Testis (tissue), 3 donors: Measurements from ENCODE around the gene ELMO2. TPM values are rescaled to one million over a fixed set of nuclear protein-coding genes. Genes with fewer than 3 reads are reported as not detected.

ENCODE experiments used
- DNase-seq: peaks from one replicate; pipeline ENCODE4 v3.0.0-alpha.2; 2019
- H3K27ac ChIP-seq, 2 donors: fragments of 200-600 bp; sonication (generic); one replicate each; pipeline ENCODE4 v1.5.1; 2019
- H3K27me3 ChIP-seq: fragments of 200-600 bp; sonication (generic); one replicate; pipeline ENCODE4 v1.5.1; 2019
- H3K36me3 ChIP-seq: fragments of 200-600 bp; sonication (generic); one replicate; pipeline ENCODE4 v1.5.1; 2017; ENCODE audit warnings: low read depth; ENCODE audit errors: missing control alignments
- H3K4me1 ChIP-seq: fragments of 200-600 bp; sonication (generic); one replicate; pipeline ENCODE4 v1.5.1; 2019
- H3K4me3 ChIP-seq, 2 donors: fragments of 200-600 bp; sonication (generic); one replicate each; pipeline ENCODE4 v1.5.1; 2017 to 2019
- H3K9me3 ChIP-seq: fragments of 200-600 bp; sonication (generic); one replicate; pipeline ENCODE4 v1.5.1; 2017
- POLR2A ChIP-seq: fragments of 450-650 bp; IDR thresholded peaks from one replicate; pipeline ENCODE4 v1.6.1; 2017; ENCODE audit warnings: antibody characterized with exemption, mild to moderate bottlenecking, moderate library complexity
- WGBS, 2 donors: methylation state at CpG; one replicate each; pipeline ENCODE4 v1.1.5; 2018; 5-methylcytosine and 5-hydroxymethylcytosine counted together
- intact Hi-C: fragments of 100-400 bp; cut with DNase I; formaldehyde crosslinking; loops from one replicate; pipeline ENCODE4 v1.15.1; 2023; ENCODE audit warnings: low total_unique reads
- polyA plus RNA-seq: library from polyadenylated mRNA; stranded (reverse); fragments of 350-450 nt; fragmentation: Illumina TruSeq; extraction: RNeasy Lipid Tissue Mini Kit (QIAGEN cat#74804); gene quantifications from one replicate; pipeline ENCODE4 v1.2.3, GENCODE V29; 2014; ENCODE audit warnings: low read depth, low replicate concordance; ENCODE audit not compliant: insufficient read depth
- total RNA-seq, 2 donors: library from RNA; depleted of rRNA; stranded (reverse); fragments of >200 nt; gene quantifications; one replicate each; pipeline ENCODE4 v1.2.3, GENCODE V29; 2016
- TF ChIP-seq, protein P1 (sequence below), 3 experiments: fragments of 450-650 bp in 2 of 3; fragments of 200-600 bp in 1 of 3; sonication (generic) in 1 of 3; IDR thresholded peaks; one replicate each; pipeline ENCODE4 v1.5.1; 2016 to 2019; ENCODE audit warnings: antibody characterized with exemption in 3 of 3, mild to moderate bottlenecking in 2 of 3, moderate library complexity in 1 of 3

The ELMO2 gene
- total and polyA plus RNA-seq, 3 donors from 2014 or later, result 78.8 to 128 (median 120) TPM

DNA sequence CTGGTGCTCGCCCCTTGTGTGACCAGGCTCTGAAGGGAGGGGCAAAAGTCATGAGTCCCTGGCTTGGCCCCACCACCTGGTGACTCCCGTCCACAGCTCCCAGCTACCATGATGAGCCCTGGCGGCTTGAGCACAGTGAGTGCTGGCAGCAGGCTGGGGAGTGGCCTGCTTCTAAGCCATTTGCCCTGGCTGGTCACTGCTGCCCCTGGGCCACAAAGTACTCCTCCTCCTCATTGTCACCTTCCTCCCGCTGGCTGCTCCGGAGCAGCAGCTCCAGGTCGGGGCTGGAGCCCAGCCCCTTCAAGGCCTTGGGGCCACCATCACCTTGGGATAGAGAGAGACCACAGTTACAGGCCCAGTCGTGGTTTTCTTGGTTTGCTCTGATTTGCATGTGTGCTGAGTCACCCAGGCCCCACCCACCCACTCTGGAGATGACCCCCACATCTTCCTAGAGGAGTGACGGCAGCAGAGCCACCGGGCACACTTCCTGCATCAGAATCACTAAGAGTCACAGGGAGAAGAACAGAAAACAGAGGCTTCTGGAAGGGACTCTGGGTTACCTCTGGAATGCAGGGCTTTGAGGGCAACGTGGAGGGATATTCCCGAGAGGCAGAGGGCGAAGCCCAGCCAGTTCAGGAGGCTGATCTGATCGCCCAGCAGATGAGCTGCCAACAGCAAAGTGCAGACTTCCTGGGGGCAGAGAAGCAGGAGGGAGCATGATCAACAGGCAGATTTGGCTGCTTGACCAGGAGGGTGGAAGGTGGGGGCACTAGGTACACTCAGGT lies 56.0 kb downstream of the ELMO2 start:
- no peak overlapping the region for H3K4me3 ChIP-seq
- whole genome bisulfite sequencing, 2 donors, result 45 to 65% methylated on average over 11 to 13 of the region's 13 CpGs
- H3K27ac ChIP-seq, result peak overlapping the region; percentile 31 to 76
- H3K4me1 ChIP-seq, result peaks cover 28% of the 10 kb centered on the region
- H3K36me3 ChIP-seq, result no peaks in the 10 kb centered on the region
- peak; percentile 51 for DNase-seq
- TF ChIP-seq, protein P1, sequence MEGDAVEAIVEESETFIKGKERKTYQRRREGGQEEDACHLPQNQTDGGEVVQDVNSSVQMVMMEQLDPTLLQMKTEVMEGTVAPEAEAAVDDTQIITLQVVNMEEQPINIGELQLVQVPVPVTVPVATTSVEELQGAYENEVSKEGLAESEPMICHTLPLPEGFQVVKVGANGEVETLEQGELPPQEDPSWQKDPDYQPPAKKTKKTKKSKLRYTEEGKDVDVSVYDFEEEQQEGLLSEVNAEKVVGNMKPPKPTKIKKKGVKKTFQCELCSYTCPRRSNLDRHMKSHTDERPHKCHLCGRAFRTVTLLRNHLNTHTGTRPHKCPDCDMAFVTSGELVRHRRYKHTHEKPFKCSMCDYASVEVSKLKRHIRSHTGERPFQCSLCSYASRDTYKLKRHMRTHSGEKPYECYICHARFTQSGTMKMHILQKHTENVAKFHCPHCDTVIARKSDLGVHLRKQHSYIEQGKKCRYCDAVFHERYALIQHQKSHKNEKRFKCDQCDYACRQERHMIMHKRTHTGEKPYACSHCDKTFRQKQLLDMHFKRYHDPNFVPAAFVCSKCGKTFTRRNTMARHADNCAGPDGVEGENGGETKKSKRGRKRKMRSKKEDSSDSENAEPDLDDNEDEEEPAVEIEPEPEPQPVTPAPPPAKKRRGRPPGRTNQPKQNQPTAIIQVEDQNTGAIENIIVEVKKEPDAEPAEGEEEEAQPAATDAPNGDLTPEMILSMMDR (IDR thresholded peaks at IDR 0.05), result no peak
- no peak for TF ChIP-seq POLR2A
- no peaks in the 10 kb centered on the region for H3K27me3 ChIP-seq
- intact Hi-C loops, result no loop called here
- H3K9me3 ChIP-seq, result no peaks in the 10 kb centered on the region

- WGBS, 2 donors, result 64 to 66% methylated on average over 4 of the region's 4 CpGs
- H3K4me1 ChIP-seq, result peaks cover 26% of the 10 kb centered on the region
Observed at GRCh38 chr20:46349742-46350056, 56.7 kb downstream of the ELMO2 start.

DNA sequence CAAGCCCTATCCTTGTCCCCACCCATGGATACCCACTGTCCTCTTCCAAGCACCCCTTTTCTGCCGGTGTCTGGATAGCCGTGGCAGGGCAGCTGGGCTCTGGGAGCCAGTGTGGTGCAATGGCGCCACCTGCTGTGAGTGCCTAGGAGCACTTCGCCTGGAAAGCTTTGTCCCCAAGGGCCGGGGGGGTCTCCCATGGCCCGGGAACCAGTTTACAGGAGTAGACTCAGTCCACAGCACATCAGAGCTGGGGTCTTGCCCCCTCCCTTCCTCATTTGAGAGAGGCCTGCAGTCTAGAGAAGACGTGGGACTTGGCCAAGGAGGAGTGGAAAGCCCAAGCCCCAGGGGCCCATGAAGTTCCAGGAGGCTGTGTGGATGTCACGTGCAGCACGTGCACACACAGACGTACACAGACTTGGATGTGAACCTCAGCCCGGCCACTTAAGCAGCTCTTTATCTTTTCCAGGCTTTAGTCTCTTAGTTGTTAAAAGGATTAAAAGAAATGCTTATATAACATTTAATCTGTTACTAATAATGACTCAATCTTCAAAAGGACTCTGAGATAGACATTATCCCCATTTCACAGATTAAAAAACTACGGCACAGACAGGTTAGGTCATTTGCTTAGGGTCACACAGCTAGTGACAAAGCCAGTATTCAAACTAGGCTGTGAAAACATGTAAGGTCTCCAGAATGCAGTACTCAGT lies 57.2 kb downstream of the ELMO2 start:
- WGBS, 2 donors, result 36 to 38% methylated on average over 9 to 12 of the region's 12 CpGs
- peak; percentile 75 for DNase-seq
- Histone ChIP-seq H3K4me3 (no peak overlapping the region), H3K27ac (peak overlapping the region; percentile 49 to 76), H3K4me1 (peaks cover 26% of the 10 kb centered on the region), H3K36me3 (no peaks in the 10 kb centered on the region), H3K9me3 (no peaks in the 10 kb centered on the region), H3K27me3 (no peaks in the 10 kb centered on the region)
- intact Hi-C loops, result loop anchor here (10.0 kb wide), 1 partner anchor 214 kb away; no protein-coding TSS in a partner anchor
- TF ChIP-seq, protein P1 (IDR thresholded peaks at IDR 0.05), result peak; percentile 66 to 79 (median 70)
- TF ChIP-seq POLR2A, result no peak

More at GRCh38 chr20:46349742-46350056, 56.7 kb downstream of the ELMO2 start:
- Histone ChIP-seq H3K4me3 (no peak overlapping the region), H3K27me3 (no peaks in the 10 kb centered on the region), H3K36me3 (no peaks in the 10 kb centered on the region), H3K27ac (peak overlapping the region; percentile 31 to 76), H3K9me3 (no peaks in the 10 kb centered on the region)
- no peak for TF ChIP-seq POLR2A
- TF ChIP-seq, protein P1 (IDR thresholded peaks at IDR 0.05), result no peak
- intact Hi-C loops, result loop anchor here (10.0 kb wide), 1 partner anchor 215 kb away; no protein-coding TSS in a partner anchor
- DNase-seq, result no peak

DNA sequence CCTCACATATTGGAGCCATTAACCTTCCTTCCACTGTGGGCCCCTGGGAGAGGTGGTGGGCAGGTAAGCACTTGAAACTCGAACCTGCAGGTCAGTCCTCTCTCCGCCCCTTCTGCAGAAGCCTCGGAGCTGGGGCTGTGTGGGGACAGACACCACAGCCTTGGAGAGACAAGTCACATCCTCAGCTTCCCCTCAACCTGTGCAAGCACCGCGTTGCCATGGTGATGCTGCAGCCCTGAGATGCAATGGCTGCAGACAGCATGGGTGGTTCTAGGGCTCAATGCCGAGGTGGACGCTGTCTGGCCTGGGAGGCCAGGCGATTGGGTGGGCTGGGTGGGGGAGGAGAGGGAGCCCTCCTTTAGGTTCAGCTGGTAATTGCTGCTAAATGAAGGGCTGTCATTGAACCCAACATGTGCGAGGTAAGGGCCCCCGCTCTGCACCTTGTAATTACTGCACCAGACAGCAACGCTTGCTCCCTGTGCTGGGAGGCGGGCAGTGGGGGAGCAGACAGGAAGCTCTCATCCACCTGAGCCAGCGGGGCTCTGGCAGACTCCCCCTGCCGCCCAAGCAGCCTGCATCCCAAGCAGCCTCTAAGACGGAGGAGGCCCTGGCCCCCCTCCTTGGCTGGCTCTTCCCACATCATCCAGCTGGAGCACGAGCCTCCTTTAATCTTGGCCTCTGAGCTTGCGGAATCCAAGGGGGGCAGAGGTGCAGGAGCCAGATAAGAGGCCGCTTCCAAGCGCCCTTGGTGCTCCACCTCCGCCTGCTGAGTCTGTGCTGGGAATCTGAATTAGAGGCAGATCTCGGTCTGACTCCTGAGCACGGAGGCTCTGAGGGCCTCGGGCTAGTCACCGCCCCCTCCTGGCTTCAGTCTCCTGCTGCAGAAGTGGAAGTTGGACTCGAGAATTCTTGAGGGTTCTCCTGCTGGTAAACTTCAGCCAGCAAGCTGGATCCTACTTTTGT lies 58.3 kb downstream of the ELMO2 start:
- Histone ChIP-seq H3K4me1 (peaks cover 26% of the 10 kb centered on the region), H3K27me3 (no peaks in the 10 kb centered on the region), H3K27ac (peak overlapping the region; percentile 49 to 76), H3K36me3 (no peaks in the 10 kb centered on the region), H3K4me3 (no peak overlapping the region), H3K9me3 (no peaks in the 10 kb centered on the region)
- DNase-seq, result peak; percentile 77
- intact Hi-C loops, result loop anchor here (10.0 kb wide), 1 partner anchor 213 kb away; no protein-coding TSS in a partner anchor
- WGBS, 2 donors, result 49 to 52% methylated on average over 15 to 24 of the region's 25 CpGs
- TF ChIP-seq, protein P1 (IDR thresholded peaks at IDR 0.05), result no peak
